ENCODE results near the gene ALG11.
"Not testable (repeated sequence)": the region's sequence is repeated elsewhere in the genome, so short reads cannot be mapped to it uniquely, and the experiment has no call there.

- TF ChIP-seq CTCF (conservative IDR thresholded peaks at IDR 0.05 in 1 of 2, IDR thresholded peaks at IDR 0.05 in 1 of 2; ENCODE audit: extremely low read depth in 1 of 2, insufficient read depth in 1 of 2, low read depth in 1 of 2, low read length in 2 of 2); EZH2 (IDR thresholded peaks at IDR 0.05; ENCODE audit: borderline replicate concordance, low read length): not testable (repeated sequence)
Observed at GRCh38 chr13:51984904-51985303, 27.3 kb upstream of the ALG11 start.
